Activated CD8-positive, alpha-beta T cell treated with anti-CD3 and anti-CD28 coated beads for 36 hours (primary cell): ENCODE data around the gene JAK3. TPM values are rescaled to one million over a fixed set of nuclear protein-coding genes. Genes with fewer than 3 reads are reported as not detected.
A peak's percentile ranks its signal among the peaks of the same experiment; 100 is the strongest.

ENCODE experiments used
- ATAC-seq: fragments of 200-7000 bp; cut with Tn5 transposase; one replicate; pipeline ENCODE4 v1.10.0; 2021; ENCODE audit warnings: mild to moderate bottlenecking, moderate library complexity
- CTCF ChIA-PET: fragments of 350-600 bp; sonication (Branson Sonifier 250); formaldehyde crosslinking; loops from one replicate; lab custom pipeline; 2021; ENCODE audit warnings: antibody characterized with exemption; lab: Charles Lee
- POLR2A ChIA-PET: fragments of 350-600 bp; sonication (Branson Sonifier 250); formaldehyde crosslinking; loops from one replicate; lab custom pipeline; 2021; ENCODE audit warnings: antibody characterized with exemption; lab: Charles Lee
- DNase-seq: peaks from one replicate; pipeline ENCODE4 v3.0.0-alpha.2; 2020
- H3K27ac Mint-ChIP-seq: one replicate; pipeline ENCODE4 v1.8.0; 2021; ENCODE audit warnings: mild to moderate bottlenecking, mixed read lengths
- H3K27me3 Mint-ChIP-seq: one replicate; pipeline ENCODE4 v1.8.0; 2021; ENCODE audit warnings: mixed read lengths
- H3K36me3 Mint-ChIP-seq: one replicate; pipeline ENCODE4 v1.8.0; 2021; ENCODE audit warnings: low read depth, mixed read lengths
- H3K4me1 Mint-ChIP-seq: one replicate; pipeline ENCODE4 v1.8.0; 2021; ENCODE audit warnings: low read depth, mixed read lengths
- H3K4me3 Mint-ChIP-seq: one replicate; pipeline ENCODE4 v1.8.0; 2021; ENCODE audit warnings: mild to moderate bottlenecking, moderate library complexity, mixed read lengths
- H3K9me3 Mint-ChIP-seq: one replicate; pipeline ENCODE4 v1.8.0; 2021; ENCODE audit warnings: mixed read lengths
- intact Hi-C: fragments of 100-400 bp; cut with micrococcal nuclease; formaldehyde crosslinking; loops from one replicate; pipeline ENCODE4 v1.10.0; 2022
- total RNA-seq, 2 experiments: library from RNA; stranded (reverse); gene quantifications; one replicate each; pipeline ENCODE4 v1.2.3, GENCODE V29; 2021
- TF ChIP-seq, protein P1 (sequence below): fragments of 200-600 bp; IDR thresholded peaks from one replicate; pipeline ENCODE4 v1.8.0; 2022; ENCODE audit warnings: antibody characterized with exemption, mild to moderate bottlenecking

Gene JAK3
- total RNA-seq, 2 experiments from 2014 or later = 120 to 126 TPM

DNA sequence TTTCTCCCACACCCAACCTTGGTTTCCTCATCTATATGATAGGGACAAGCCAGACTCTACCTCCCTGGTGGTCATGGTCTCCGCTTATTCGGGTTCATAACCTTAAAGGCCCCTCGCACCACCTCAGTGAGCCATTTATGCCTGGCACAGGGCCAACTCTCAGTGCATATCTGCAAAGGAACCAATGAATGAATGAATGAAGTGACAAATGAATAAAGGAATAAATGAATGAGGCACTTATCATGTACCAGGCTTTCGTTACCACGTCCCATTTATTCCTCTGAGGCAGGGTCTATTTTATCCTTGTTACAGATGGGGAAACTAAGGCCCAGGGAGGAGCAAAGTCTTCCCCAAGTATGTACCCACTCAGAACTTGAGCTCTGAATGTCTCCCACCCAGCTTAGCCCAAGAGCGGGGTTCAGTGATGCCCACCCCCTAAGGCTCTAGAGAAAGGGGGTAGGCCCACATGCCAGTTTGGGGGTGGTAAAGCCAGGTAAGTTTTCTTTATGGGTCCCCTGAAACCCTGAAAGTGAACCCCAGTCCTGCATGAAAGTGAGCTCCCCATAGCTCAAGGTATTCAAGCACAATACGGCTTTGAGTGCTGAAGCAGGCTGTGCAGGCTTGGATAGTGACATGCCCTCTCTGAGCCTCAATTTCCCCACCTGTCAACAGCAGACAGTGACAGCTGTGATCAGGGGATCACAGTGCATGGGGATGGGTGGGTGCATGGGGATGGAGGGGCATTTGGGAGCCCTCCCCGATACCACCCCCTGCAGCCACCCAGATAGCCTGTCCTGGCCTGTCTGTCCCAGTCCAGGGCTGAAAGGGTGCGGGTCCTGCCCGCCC, 23.5 kb upstream of the JAK3 start:
- POLR2A ChIA-PET = interaction anchor here (0.7 to 6.5 kb wide), 8 partner anchors 9 to 174 kb away, joined by 3 to 122 read pairs (median 4); partner anchors contain the start of genes CCDC124 and RPL18A
- H3K9me3 Mint-ChIP-seq = no peaks in the 10 kb centered on the region
- peaks cover 10% of the 10 kb centered on the region for H3K4me1 Mint-ChIP-seq
- intact Hi-C loops = loop anchor here (5.0 kb wide), 1 partner anchor 61 kb away; the partner anchor contains the start of gene CCDC124
- DNase-seq (no peak), ATAC-seq (no peak)
- TF ChIP-seq, protein P1, sequence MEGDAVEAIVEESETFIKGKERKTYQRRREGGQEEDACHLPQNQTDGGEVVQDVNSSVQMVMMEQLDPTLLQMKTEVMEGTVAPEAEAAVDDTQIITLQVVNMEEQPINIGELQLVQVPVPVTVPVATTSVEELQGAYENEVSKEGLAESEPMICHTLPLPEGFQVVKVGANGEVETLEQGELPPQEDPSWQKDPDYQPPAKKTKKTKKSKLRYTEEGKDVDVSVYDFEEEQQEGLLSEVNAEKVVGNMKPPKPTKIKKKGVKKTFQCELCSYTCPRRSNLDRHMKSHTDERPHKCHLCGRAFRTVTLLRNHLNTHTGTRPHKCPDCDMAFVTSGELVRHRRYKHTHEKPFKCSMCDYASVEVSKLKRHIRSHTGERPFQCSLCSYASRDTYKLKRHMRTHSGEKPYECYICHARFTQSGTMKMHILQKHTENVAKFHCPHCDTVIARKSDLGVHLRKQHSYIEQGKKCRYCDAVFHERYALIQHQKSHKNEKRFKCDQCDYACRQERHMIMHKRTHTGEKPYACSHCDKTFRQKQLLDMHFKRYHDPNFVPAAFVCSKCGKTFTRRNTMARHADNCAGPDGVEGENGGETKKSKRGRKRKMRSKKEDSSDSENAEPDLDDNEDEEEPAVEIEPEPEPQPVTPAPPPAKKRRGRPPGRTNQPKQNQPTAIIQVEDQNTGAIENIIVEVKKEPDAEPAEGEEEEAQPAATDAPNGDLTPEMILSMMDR = no peak
- H3K36me3 Mint-ChIP-seq = peaks cover 2% of the 10 kb centered on the region
- CTCF ChIA-PET = interaction anchor here (1.0 to 4.8 kb wide), 10 partner anchors 12 to 80 kb away, joined by 3 to 55 read pairs (median 5); partner anchors contain the start of genes CCDC124 and RPL18A
- no peaks in the 10 kb centered on the region for H3K27me3 Mint-ChIP-seq
- peak overlapping the region; percentile 89 for H3K4me3 Mint-ChIP-seq
- peak overlapping the region; percentile 71 for H3K27ac Mint-ChIP-seq

DNA sequence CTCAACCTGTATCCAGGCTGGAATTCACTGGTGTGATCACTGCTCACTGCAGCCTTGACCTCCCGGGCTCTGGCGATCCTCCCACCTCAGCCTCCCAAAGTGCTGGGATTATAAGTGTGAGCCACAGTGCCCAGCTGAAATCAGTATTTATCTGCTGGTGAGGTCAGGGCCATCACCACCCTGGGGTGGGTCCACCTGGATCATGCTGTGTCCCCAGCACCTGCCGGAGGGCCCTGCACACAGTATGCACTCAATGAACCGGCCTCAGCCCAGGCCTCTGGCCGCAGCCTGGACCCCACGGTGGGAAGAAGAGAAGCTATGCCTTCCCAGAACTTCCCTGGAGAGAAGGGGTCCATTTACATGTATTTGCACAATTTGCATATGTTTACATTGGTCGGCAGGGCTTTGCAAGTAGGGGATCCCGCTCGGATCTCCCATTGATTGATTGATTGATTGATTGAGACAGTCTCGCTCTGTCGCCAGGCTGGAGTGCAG, 21.4 kb upstream of the JAK3 start:
- ChIA-PET POLR2A (interaction anchor here (1.1 to 6.5 kb wide), 2 partner anchors 7 to 63 kb away, joined by 3 to 122 read pairs; partner anchors contain the start of genes CCDC124 and RPL18A), CTCF (interaction anchor here (1.7 to 4.8 kb wide), 3 partner anchors 9 to 63 kb away, joined by 6 to 38 read pairs (median 16); partner anchors contain the start of genes CCDC124 and RPL18A)
- DNase-seq (no peak), ATAC-seq (no peak)
- H3K27me3 Mint-ChIP-seq = no peaks in the 10 kb centered on the region
- peaks cover 13% of the 10 kb centered on the region for H3K4me1 Mint-ChIP-seq
- H3K9me3 Mint-ChIP-seq = no peaks in the 10 kb centered on the region
- H3K36me3 Mint-ChIP-seq = peaks cover 9% of the 10 kb centered on the region
- intact Hi-C loops = no loop called here
- no peak overlapping the region for H3K27ac Mint-ChIP-seq
- TF ChIP-seq, protein P1 = no peak
- H3K4me3 Mint-ChIP-seq = no peak overlapping the region

DNA sequence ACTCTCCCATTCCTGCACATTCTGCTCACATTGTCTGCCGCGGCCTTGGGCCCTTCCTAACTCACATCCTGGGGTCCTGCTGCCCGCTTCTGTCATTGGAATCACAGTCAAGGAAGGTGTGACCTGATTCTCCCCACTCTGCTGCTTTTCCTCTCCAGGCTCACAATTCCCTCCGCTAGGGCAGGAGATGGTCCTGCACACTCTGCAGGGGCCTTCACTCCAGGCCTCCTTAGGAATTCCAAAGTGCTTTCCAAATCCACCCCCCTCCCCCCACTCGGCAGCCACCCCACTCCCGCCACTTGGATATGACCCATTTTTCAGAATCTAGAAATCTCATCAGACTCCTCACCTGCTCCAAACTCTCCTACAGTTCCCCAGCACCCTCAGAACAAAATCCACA, 20.9 kb upstream of the JAK3 start:
- intact Hi-C loops = no loop called here
- peaks cover 13% of the 10 kb centered on the region for H3K4me1 Mint-ChIP-seq
- H3K27ac Mint-ChIP-seq = no peak overlapping the region
- TF ChIP-seq, protein P1 = no peak
- H3K4me3 Mint-ChIP-seq = no peak overlapping the region
- peaks cover 14% of the 10 kb centered on the region for H3K36me3 Mint-ChIP-seq
- no peak for DNase-seq
- no peaks in the 10 kb centered on the region for H3K27me3 Mint-ChIP-seq
- CTCF ChIA-PET = interaction anchor here (1.7 to 1.8 kb wide), 2 partner anchors 10 to 64 kb away, joined by 4 to 6 read pairs; partner anchors contain the start of gene CCDC124
- POLR2A ChIA-PET = interaction anchor here (1.1 to 6.5 kb wide), 2 partner anchors 7 to 64 kb away, joined by 3 to 122 read pairs; partner anchors contain the start of genes CCDC124 and RPL18A
- ATAC-seq = no peak
- H3K9me3 Mint-ChIP-seq = no peaks in the 10 kb centered on the region

DNA sequence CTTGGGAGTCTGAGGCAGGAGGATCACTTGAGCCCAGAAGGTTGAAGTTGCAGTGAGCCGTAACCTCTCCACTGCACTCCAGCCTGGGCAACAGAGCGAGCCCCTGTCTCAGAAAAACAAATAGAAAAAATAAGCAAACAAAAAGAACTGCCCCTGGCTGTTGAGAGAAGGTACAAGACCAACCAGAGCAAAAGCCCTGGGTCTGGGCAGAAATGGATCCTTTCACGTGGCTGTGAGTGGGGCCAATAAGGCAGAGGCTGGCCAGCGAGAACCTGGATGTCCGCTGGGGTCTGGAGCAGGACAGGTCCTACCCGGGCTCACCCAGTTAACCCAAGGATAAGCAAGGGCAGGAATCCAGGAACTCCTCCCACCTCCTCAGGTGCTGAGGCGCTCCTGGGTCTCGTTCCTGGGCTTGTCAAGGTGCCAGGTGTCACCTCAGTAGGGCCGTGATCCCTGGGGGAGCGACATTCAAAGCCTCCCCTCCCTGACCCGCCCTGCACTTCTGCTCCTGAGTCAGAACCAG, 19.2 kb upstream of the JAK3 start:
- TF ChIP-seq, protein P1 = no peak
- no peaks in the 10 kb centered on the region for H3K27me3 Mint-ChIP-seq
- ChIA-PET CTCF (interaction anchor here (1.8 kb wide), 1 partner anchor 8 kb away, joined by 4 read pairs; no protein-coding TSS in a partner anchor), POLR2A (interaction anchor here (1.1 to 8.7 kb wide), 4 partner anchors 19 to 84 kb away, joined by 4 to 143 read pairs (median 43); partner anchors contain the start of genes CCDC124 and JAK3)
- H3K36me3 Mint-ChIP-seq = peaks cover 29% of the 10 kb centered on the region
- peaks cover 18% of the 10 kb centered on the region for H3K4me1 Mint-ChIP-seq
- ATAC-seq (no peak), DNase-seq (no peak)
- intact Hi-C loops = no loop called here
- H3K9me3 Mint-ChIP-seq = no peaks in the 10 kb centered on the region
- H3K4me3 Mint-ChIP-seq = no peak overlapping the region
- H3K27ac Mint-ChIP-seq = no peak overlapping the region
